22Rv1 (cell line): ENCODE data around the gene KAZALD1.

Source experiments
- CTCF ChIP-seq: fragments of 450-650 bp; IDR thresholded peaks from 2 replicates; pipeline ENCODE4 v1.5.1; 2017; ENCODE audit warnings: mild to moderate bottlenecking
- ZFX ChIP-seq: fragments of 450-650 bp; IDR thresholded peaks from 2 replicates; pipeline ENCODE4 v1.6.1; 2017; ENCODE audit warnings: antibody characterized with exemption, borderline replicate concordance

DNA sequence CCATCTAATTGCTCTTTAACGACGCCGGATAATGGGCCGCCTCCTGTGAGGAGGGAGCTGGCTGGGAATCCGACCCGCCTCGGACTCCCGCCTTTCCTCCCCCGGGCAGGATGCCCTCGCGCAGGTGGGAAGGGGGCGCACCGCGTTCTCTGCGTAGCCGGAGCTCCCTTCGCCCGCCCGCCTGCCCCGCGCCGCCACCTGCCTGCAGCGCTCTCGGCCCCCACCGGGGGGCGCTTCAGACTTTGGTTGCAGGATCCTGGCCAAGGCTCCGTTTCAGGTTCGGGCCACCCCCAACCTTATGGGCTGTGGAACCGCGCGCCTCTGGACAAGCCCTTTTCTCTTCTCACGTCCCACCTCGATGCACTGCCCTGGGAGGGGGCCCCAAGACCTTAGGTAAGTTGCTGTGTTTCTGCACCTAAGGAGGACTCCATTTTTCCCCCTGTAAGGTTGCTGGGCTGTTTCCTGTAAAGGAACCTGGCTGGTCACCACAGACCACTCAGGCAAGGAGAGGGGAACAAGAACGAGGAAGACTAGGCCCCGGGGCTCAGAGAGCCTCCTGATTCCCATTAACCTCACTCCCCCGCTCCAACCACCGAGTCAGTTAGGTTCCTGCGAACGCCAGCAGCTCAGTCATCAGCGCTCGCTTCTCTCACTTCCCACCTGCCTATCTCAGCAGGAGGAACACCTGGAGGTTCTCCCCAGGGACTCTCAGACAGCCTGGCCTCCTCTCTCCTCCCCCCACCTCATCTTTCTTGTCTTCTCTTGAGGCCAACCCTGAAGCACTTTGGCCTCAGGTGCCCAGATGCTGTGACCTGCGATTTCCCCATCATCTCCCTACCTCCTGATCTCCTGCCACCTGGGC, 11.3 kb upstream of the KAZALD1 start:
- TF ChIP-seq CTCF (peak; percentile 93), ZFX (no peak)
